HepG2 (cell line): ENCODE results near the gene MLN. TPM values are rescaled to one million over a fixed set of nuclear protein-coding genes. Genes with fewer than 3 reads are reported as not detected.

ENCODE experiments used
- CBX5 ChIP-seq: sonication (generic); formaldehyde crosslinking; IDR thresholded peaks from 2 replicates; pipeline ENCODE4 v1.4.0; 2020; ENCODE audit warnings: missing genetic modification reagents, borderline replicate concordance
- CC2D1A ChIP-seq: sonication (generic); formaldehyde crosslinking; IDR thresholded peaks from 2 replicates; pipeline ENCODE4 v1.8.1; 2023; ENCODE audit warnings: mild to moderate bottlenecking, missing genetic modification reagents
- CENPX ChIP-seq: sonication (generic); formaldehyde crosslinking; IDR thresholded peaks from 2 replicates; pipeline ENCODE4 v1.9.0; 2021; ENCODE audit warnings: mild to moderate bottlenecking, missing genetic modification reagents, moderate library complexity
- ELF3 ChIP-seq: IDR thresholded peaks from 2 replicates; pipeline ENCODE4 v1.6.1; 2016; ENCODE audit warnings: missing genetic modification reagents, missing compliant biosample characterization
- GTF3A ChIP-seq: sonication (generic); formaldehyde crosslinking; conservative IDR thresholded peaks from 2 replicates; pipeline ENCODE4 v1.4.0; 2020; ENCODE audit warnings: mild to moderate bottlenecking, missing genetic modification reagents
- IKZF4 ChIP-seq: sonication (generic); formaldehyde crosslinking; IDR thresholded peaks from 2 replicates; pipeline ENCODE4 v1.5.1; 2020; ENCODE audit warnings: borderline replicate concordance, mild to moderate bottlenecking, low read depth, missing genetic modification reagents; ENCODE audit errors: not compliant biosample characterization
- JUN ChIP-seq: sonication (generic); formaldehyde crosslinking; IDR thresholded peaks from 2 replicates; pipeline ENCODE4 v1.4.0; 2020; ENCODE audit warnings: mild to moderate bottlenecking, missing genetic modification reagents
- ZBTB42 ChIP-seq: sonication (generic); formaldehyde crosslinking; IDR thresholded peaks from 2 replicates; pipeline ENCODE4 v1.5.0; 2020; ENCODE audit warnings: mild to moderate bottlenecking, missing genetic modification reagents
- ZNF121 ChIP-seq: sonication (generic); formaldehyde crosslinking; IDR thresholded peaks from 2 replicates; pipeline ENCODE4 v1.5.0; 2020; ENCODE audit warnings: mild to moderate bottlenecking, missing genetic modification reagents
- ZSCAN20 ChIP-seq: sonication (generic); formaldehyde crosslinking; IDR thresholded peaks from 2 replicates; pipeline ENCODE4 v1.4.0; 2020; ENCODE audit warnings: missing genetic modification reagents, mild to moderate bottlenecking, borderline replicate concordance
- polyA plus RNA-seq, 8 experiments: library from polyadenylated mRNA; depleted of rRNA in 3 of 8; stranded (reverse) in 7 of 8; unstranded in 1 of 8; fragments of >200 nt; fragmentation: Illumina TruSeq in 4 of 8; extraction: Trizol in 4 of 8; gene quantifications; 2 replicates each; pipeline versions ENCODE4 v1.2.1 to v1.2.3, GENCODE V29; 2011 to 2016; ENCODE audit warnings: low read depth in 4 of 8, missing spikeins in 1 of 8, mixed read lengths in 1 of 8; ENCODE audit not compliant: insufficient read depth in 1 of 8
- total RNA-seq, 5 experiments: library from RNA; depleted of rRNA; stranded (reverse); fragments of >200 nt; fragmentation: Illumina TruSeq; extraction: Trizol; gene quantifications; 2 replicates each; pipeline ENCODE4 v1.2.3, GENCODE V29; 2016; ENCODE audit warnings: low read depth in 1 of 5
- TF ChIP-seq, protein P1 (sequence below): sonication (generic); formaldehyde crosslinking; IDR thresholded peaks from 2 replicates; pipeline ENCODE4 v1.4.0; 2020; ENCODE audit warnings: missing genetic modification reagents
- TF ChIP-seq, protein P2 (sequence below), 2 experiments: sonication (generic) in 1 of 2; formaldehyde crosslinking in 1 of 2; IDR thresholded peaks; 2 replicates each; pipeline versions ENCODE4 v1.4.0 to v1.6.1; 2018 to 2020; ENCODE audit warnings: missing genetic modification reagents in 2 of 2, borderline replicate concordance in 1 of 2, low read depth in 1 of 2, mild to moderate bottlenecking in 1 of 2, missing biosample characterization in 1 of 2
- TF ChIP-seq, protein P3 (sequence below): sonication (generic); formaldehyde crosslinking; IDR thresholded peaks from 2 replicates; pipeline ENCODE4 v1.5.0; 2020; ENCODE audit warnings: mild to moderate bottlenecking, low read depth, missing genetic modification reagents, borderline replicate concordance
- TF ChIP-seq, protein P4 (sequence below): sonication (generic); formaldehyde crosslinking; IDR thresholded peaks from 2 replicates; pipeline ENCODE4 v1.4.0; 2020; ENCODE audit warnings: mild to moderate bottlenecking, missing genetic modification reagents
- TF ChIP-seq, protein P5 (sequence below), 2 experiments: sonication (generic) in 1 of 2; formaldehyde crosslinking in 1 of 2; IDR thresholded peaks; 2 replicates each; pipeline versions ENCODE4 v1.4.0 to v1.6.1; 2016 to 2020; ENCODE audit warnings: borderline replicate concordance in 1 of 2, low read depth in 1 of 2, mild to moderate bottlenecking in 1 of 2, missing genetic modification reagents in 1 of 2

Gene MLN
- total and polyA plus RNA-seq, 2 of the 13 experiments (the other 11 are each of a cell fraction or from before 2014, with no cell fraction given), result not detected

DNA sequence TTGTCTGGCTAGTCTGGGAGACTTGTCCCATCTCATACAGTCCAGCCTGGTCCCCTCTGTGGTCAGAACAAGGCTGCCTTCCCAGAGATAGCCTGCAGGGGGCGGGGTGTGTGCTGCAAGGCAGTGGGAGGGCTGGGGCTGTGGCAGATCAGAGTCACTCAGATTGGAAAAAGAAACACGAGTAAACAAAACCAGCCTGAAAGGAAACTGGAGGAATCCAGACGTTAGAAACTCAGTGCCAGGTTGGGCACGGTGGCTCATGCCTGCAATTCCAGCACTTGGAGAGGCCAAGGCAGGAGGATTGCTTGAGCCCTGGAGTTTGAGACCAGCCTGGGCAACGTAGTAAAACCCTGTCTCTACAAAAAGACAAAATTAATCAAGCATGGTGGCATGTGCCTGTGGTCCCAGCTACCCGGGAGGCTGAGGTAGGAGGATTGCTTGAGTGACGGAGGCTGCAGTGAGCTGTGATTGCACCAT lies 35.1 kb downstream of the MLN start (continued):
- TF ChIP-seq, protein P1, sequence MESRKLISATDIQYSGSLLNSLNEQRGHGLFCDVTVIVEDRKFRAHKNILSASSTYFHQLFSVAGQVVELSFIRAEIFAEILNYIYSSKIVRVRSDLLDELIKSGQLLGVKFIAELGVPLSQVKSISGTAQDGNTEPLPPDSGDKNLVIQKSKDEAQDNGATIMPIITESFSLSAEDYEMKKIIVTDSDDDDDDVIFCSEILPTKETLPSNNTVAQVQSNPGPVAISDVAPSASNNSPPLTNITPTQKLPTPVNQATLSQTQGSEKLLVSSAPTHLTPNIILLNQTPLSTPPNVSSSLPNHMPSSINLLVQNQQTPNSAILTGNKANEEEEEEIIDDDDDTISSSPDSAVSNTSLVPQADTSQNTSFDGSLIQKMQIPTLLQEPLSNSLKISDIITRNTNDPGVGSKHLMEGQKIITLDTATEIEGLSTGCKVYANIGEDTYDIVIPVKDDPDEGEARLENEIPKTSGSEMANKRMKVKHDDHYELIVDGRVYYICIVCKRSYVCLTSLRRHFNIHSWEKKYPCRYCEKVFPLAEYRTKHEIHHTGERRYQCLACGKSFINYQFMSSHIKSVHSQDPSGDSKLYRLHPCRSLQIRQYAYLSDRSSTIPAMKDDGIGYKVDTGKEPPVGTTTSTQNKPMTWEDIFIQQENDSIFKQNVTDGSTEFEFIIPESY (CRISPR knock-in tag), result no peak
- no peak for TF ChIP-seq JUN (CRISPR knock-in tag)
- TF ChIP-seq IKZF4 (CRISPR knock-in tag), result no peak
- no peak for TF ChIP-seq CENPX
- no peak for TF ChIP-seq CC2D1A (CRISPR knock-in tag)
- no peak for TF ChIP-seq GTF3A (CRISPR knock-in tag)
- TF ChIP-seq, protein P2, sequence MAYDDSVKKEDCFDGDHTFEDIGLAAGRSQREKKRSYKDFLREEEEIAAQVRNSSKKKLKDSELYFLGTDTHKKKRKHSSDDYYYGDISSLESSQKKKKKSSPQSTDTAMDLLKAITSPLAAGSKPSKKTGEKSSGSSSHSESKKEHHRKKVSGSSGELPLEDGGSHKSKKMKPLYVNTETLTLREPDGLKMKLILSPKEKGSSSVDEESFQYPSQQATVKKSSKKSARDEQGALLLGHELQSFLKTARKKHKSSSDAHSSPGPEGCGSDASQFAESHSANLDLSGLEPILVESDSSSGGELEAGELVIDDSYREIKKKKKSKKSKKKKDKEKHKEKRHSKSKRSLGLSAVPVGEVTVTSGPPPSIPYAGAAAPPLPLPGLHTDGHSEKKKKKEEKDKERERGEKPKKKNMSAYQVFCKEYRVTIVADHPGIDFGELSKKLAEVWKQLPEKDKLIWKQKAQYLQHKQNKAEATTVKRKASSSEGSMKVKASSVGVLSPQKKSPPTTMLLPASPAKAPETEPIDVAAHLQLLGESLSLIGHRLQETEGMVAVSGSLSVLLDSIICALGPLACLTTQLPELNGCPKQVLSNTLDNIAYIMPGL (CRISPR knock-in tag; IDR thresholded peaks at IDR 0.05; ENCODE audit: borderline replicate concordance in 1 of 2, low read depth in 1 of 2), result peak in 1 of 2 experiments; percentile 39; a peak in 1 of 4 replicates
- TF ChIP-seq ELF3 (CRISPR knock-in tag), result no peak
- TF ChIP-seq ZSCAN20 (CRISPR knock-in tag), result no peak
- no peak for TF ChIP-seq ZBTB42 (CRISPR knock-in tag)
- peak; percentile 50; the same call in 1 of the 2 replicates for TF ChIP-seq ZNF121 (CRISPR knock-in tag)
- TF ChIP-seq, protein P3, sequence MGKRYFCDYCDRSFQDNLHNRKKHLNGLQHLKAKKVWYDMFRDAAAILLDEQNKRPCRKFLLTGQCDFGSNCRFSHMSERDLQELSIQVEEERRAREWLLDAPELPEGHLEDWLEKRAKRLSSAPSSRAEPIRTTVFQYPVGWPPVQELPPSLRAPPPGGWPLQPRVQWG (CRISPR knock-in tag), result no peak
- TF ChIP-seq, protein P4, sequence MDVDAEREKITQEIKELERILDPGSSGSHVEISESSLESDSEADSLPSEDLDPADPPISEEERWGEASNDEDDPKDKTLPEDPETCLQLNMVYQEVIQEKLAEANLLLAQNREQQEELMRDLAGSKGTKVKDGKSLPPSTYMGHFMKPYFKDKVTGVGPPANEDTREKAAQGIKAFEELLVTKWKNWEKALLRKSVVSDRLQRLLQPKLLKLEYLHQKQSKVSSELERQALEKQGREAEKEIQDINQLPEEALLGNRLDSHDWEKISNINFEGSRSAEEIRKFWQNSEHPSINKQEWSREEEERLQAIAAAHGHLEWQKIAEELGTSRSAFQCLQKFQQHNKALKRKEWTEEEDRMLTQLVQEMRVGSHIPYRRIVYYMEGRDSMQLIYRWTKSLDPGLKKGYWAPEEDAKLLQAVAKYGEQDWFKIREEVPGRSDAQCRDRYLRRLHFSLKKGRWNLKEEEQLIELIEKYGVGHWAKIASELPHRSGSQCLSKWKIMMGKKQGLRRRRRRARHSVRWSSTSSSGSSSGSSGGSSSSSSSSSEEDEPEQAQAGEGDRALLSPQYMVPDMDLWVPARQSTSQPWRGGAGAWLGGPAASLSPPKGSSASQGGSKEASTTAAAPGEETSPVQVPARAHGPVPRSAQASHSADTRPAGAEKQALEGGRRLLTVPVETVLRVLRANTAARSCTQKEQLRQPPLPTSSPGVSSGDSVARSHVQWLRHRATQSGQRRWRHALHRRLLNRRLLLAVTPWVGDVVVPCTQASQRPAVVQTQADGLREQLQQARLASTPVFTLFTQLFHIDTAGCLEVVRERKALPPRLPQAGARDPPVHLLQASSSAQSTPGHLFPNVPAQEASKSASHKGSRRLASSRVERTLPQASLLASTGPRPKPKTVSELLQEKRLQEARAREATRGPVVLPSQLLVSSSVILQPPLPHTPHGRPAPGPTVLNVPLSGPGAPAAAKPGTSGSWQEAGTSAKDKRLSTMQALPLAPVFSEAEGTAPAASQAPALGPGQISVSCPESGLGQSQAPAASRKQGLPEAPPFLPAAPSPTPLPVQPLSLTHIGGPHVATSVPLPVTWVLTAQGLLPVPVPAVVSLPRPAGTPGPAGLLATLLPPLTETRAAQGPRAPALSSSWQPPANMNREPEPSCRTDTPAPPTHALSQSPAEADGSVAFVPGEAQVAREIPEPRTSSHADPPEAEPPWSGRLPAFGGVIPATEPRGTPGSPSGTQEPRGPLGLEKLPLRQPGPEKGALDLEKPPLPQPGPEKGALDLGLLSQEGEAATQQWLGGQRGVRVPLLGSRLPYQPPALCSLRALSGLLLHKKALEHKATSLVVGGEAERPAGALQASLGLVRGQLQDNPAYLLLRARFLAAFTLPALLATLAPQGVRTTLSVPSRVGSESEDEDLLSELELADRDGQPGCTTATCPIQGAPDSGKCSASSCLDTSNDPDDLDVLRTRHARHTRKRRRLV (CRISPR knock-in tag), result no peak
- TF ChIP-seq, protein P5, sequence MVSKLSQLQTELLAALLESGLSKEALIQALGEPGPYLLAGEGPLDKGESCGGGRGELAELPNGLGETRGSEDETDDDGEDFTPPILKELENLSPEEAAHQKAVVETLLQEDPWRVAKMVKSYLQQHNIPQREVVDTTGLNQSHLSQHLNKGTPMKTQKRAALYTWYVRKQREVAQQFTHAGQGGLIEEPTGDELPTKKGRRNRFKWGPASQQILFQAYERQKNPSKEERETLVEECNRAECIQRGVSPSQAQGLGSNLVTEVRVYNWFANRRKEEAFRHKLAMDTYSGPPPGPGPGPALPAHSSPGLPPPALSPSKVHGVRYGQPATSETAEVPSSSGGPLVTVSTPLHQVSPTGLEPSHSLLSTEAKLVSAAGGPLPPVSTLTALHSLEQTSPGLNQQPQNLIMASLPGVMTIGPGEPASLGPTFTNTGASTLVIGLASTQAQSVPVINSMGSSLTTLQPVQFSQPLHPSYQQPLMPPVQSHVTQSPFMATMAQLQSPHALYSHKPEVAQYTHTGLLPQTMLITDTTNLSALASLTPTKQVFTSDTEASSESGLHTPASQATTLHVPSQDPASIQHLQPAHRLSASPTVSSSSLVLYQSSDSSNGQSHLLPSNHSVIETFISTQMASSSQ (IDR thresholded peaks at IDR 0.05; ENCODE audit: low read depth), result no peak
- TF ChIP-seq, protein P5 (CRISPR knock-in tag; IDR thresholded peaks at IDR 0.05; ENCODE audit: borderline replicate concordance), result no peak
- TF ChIP-seq CBX5 (CRISPR knock-in tag), result peak; percentile 45; the same call in 1 of the 2 replicates
